Left lung (tissue), 10 donors: ENCODE results near the gene SMAD2. TPM values are rescaled to one million over a fixed set of nuclear protein-coding genes. Genes with fewer than 3 reads are reported as not detected.

Experiments
- ATAC-seq: fragments of 200-7000 bp; cut with Tn5 transposase; one replicate; pipeline ENCODE4 v1.9.1; 2020; ENCODE audit warnings: moderate library complexity
- DNase-seq, 4 donors: peaks; one replicate each; pipeline ENCODE4 v3.0.0-alpha.2; 2013 to 2020
- H3K27ac ChIP-seq, 2 donors: fragments of 200-600 bp; sonication (generic) in 1 of 2; one replicate each; pipeline versions ENCODE4 v1.5.0 to v1.8.0; 2020 to 2021
- H3K27me3 ChIP-seq, 2 donors: fragments of 200-600 bp; sonication (generic) in 1 of 2; one replicate each; pipeline versions ENCODE4 v1.5.0 to v1.8.0; 2020 to 2021
- H3K36me3 ChIP-seq, 2 donors: fragments of 200-600 bp; sonication (generic) in 1 of 2; one replicate each; pipeline versions ENCODE4 v1.5.0 to v1.8.0; 2020 to 2021
- H3K4me1 ChIP-seq, 2 donors: fragments of 200-600 bp; one replicate each; pipeline ENCODE4 v1.8.0; 2021
- H3K4me3 ChIP-seq, 2 donors: fragments of 200-600 bp; sonication (generic) in 1 of 2; one replicate each; pipeline versions ENCODE4 v1.5.0 to v1.8.0; 2020 to 2021; ENCODE audit warnings: mild to moderate bottlenecking in 1 of 2
- H3K9me3 ChIP-seq, 2 donors: fragments of 200-600 bp; sonication (generic) in 1 of 2; one replicate each; pipeline versions ENCODE4 v1.5.0 to v1.8.0; 2020 to 2021
- intact Hi-C, 2 donors: fragments of 100-400 bp; cut with DNase I; formaldehyde crosslinking; loops; one replicate each; pipeline versions ENCODE4 v1.11.2 to v1.14.2; 2022
- polyA plus RNA-seq, 6 donors: library from polyadenylated mRNA; unstranded; fragments of 120-200 nt; gene quantifications; one replicate each; pipeline ENCODE4 v1.2.1, GENCODE V29; 2013; ENCODE audit not compliant: insufficient read length in 6 of 6
- total RNA-seq, 2 donors: library from RNA; stranded (reverse); fragmentation: NEBNext Ultra II Directional; extraction: Animal tissue kit (Norgen Biotek cat#: 25700); gene quantifications; one replicate each; pipeline ENCODE4 v1.2.1, GENCODE V29; 2021
- TF ChIP-seq, protein P1 (sequence below), 2 donors: fragments of 200-600 bp; sonication (generic) in 1 of 2; IDR thresholded peaks; one replicate each; pipeline versions ENCODE4 v1.5.0 to v1.8.0; 2021; ENCODE audit warnings: antibody characterized with exemption in 2 of 2
- donor health status: DM: no; HTN: yes; CAD: no.
- donor health status: DM: no; HTN: no; CAD: no.

The SMAD2 gene
- total and polyA plus RNA-seq, 8 donors, result 75.9 to 143 (median 85.9) TPM

DNA sequence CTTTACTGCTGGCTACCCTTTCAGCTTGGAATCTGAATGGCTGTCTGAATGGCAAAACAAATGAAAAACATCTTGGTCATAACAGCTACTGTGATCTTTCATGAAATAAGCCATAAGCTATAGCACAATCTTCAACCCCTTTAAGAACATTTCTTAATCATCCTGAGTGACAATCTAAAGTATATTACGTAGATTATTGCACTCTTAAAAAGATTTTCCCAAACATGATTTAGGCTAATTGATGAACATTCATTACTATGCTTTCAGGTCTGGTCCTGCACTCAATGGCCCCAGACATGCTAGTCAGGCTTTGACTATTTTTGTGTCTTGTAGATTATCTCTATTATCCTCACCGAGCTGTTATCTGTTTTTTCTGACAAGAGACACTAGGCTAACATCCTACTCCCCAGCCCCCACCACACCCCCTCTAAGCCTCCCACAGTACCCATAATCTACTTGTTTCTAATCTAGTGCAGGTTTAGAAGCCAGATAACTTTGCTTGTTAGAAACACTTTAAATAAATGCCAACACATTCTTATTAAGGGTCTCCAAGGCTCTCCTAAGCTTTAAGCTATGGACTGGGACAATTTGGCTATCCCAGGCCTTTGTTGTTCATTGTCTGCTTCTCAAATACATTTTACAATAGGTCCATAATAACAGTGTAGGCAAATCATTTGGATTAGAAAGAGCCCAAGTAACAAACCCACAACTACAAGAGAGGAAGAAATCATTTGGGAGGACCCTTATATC lies 4.2 kb downstream of the SMAD2 start:
- H3K9me3 ChIP-seq, result no peaks in the 10 kb centered on the region
- H3K36me3 ChIP-seq, result no peaks in the 10 kb centered on the region
- H3K27ac ChIP-seq, result no peak overlapping the region
- TF ChIP-seq, protein P1, sequence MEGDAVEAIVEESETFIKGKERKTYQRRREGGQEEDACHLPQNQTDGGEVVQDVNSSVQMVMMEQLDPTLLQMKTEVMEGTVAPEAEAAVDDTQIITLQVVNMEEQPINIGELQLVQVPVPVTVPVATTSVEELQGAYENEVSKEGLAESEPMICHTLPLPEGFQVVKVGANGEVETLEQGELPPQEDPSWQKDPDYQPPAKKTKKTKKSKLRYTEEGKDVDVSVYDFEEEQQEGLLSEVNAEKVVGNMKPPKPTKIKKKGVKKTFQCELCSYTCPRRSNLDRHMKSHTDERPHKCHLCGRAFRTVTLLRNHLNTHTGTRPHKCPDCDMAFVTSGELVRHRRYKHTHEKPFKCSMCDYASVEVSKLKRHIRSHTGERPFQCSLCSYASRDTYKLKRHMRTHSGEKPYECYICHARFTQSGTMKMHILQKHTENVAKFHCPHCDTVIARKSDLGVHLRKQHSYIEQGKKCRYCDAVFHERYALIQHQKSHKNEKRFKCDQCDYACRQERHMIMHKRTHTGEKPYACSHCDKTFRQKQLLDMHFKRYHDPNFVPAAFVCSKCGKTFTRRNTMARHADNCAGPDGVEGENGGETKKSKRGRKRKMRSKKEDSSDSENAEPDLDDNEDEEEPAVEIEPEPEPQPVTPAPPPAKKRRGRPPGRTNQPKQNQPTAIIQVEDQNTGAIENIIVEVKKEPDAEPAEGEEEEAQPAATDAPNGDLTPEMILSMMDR (IDR thresholded peaks at IDR 0.05), result no peak
- H3K27me3 ChIP-seq, result no peaks in the 10 kb centered on the region
- peaks cover 10 to 47% of the 10 kb centered on the region in 2 donors for H3K4me1 ChIP-seq
- H3K4me3 ChIP-seq, result no peak overlapping the region
- intact Hi-C loops, result no loop called here
- DNase-seq (no peak), ATAC-seq (no peak)

DNA sequence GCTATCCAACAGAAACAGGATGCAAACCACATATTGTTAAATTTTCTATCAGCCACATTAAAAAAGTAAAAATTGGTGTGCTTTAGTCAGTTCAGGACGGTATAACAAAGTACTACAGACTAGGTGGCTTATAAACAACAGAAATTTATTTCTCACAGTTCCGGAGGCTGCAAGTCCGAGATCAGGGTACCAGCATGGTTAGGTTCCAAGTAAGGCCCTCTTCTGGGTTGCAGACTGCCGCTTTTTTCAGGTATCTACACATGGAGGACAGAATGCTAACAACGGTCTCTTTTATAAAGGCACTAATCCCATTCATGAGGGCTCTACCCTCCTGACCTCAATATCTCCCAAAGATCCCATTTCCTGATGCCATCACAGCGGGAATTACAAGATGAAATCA lies 10.5 kb downstream of the SMAD2 start:
- intact Hi-C loops, result no loop called here
- Histone ChIP-seq H3K9me3 (no peaks in the 10 kb centered on the region), H3K27ac (no peak overlapping the region), H3K36me3 (no peaks in the 10 kb centered on the region), H3K4me1 (peaks cover 0 to 26% of the 10 kb centered on the region in 2 donors), H3K4me3 (no peak overlapping the region), H3K27me3 (no peaks in the 10 kb centered on the region)
- ATAC-seq (no peak), DNase-seq (no peak)
- TF ChIP-seq, protein P1 (IDR thresholded peaks at IDR 0.05), result no peak

DNA sequence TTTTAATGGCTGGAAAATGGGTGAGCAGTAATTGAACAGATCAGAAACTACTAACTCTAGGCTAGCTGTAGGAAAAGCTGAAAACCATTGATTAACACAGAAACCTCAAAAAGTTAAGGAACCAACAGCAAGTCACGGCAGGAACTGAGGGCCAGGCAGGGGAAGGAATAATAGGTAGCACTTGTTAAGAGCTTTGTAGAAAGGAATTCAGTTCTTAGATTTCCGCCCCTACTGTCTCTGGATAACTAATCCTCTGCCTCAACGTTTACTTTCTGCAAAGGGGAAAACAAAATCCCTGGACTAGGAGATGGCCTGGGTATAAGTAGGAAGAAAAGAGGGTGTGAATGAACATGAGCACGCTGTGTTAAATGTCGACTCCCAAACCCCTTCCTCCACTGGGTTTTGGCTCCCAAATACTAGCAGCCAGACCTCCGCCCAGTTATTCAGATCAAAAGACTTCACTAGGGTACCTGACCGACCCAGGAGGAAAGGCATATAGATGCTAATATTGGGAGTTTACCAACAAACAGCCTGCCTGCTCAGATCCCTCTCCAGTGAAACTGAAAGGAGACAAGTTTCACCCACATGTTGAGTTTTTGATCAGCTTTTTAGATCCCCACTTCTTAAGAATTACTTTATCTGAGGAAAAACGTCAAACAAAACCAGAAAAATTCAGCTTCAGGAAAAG lies 12.4 kb downstream of the SMAD2 start:
- H3K4me3 ChIP-seq, result no peak overlapping the region
- no peak for ATAC-seq
- intact Hi-C loops, result no loop called here
- no peak overlapping the region for H3K27ac ChIP-seq
- H3K27me3 ChIP-seq, result no peaks in the 10 kb centered on the region
- no peaks in the 10 kb centered on the region for H3K9me3 ChIP-seq
- DNase-seq, result no peak
- H3K4me1 ChIP-seq, result peaks cover 0 to 36% of the 10 kb centered on the region in 2 donors
- TF ChIP-seq, protein P1 (IDR thresholded peaks at IDR 0.05), result no peak
- H3K36me3 ChIP-seq, result no peaks in the 10 kb centered on the region

DNA sequence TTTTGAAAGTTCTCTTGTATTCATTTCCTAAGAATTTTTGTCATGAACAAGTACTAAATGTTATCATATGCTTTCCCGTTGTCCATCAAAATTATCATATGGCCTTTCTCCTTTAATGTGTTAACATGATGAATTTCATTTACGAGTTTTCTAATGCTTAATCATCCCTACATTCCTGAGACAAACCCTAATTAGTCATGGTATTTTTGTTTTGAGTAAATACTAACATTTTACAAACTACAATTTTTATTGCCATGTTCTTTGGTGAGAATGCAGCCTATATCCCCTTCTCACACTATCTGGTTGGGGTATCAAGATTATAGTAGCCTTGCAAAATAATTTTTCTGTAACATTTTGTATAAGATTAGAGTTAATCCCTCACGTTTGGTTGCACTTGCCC lies 14.5 kb downstream of the SMAD2 start:
- Histone ChIP-seq H3K4me1 (peaks cover 0 to 46% of the 10 kb centered on the region in 2 donors), H3K36me3 (peaks cover 0 to under 1% of the 10 kb centered on the region in 2 donors), H3K9me3 (no peaks in the 10 kb centered on the region), H3K27ac (no peak overlapping the region), H3K27me3 (no peaks in the 10 kb centered on the region), H3K4me3 (no peak overlapping the region)
- intact Hi-C loops, result no loop called here
- ATAC-seq (no peak), DNase-seq (no peak)
- TF ChIP-seq, protein P1 (IDR thresholded peaks at IDR 0.05), result no peak

DNA sequence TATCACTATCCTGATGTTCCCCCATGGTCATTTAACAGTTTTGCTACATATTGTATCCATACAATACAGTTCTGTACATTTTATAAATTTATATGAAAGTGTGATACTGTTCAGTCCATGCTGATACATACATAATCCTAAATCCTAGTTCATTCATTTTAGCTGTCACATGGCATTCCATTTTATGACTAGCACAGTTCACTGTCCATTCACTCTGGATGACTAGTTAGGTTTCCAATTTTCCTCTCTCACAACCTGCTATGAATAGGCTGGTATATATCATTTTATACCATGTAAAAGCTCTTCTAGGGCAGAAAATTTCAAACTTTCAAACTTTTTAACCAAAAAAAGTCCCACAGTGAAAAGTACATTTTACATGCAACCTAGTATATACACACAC lies 15.2 kb downstream of the SMAD2 start:
- Histone ChIP-seq H3K27me3 (no peaks in the 10 kb centered on the region), H3K4me3 (no peak overlapping the region), H3K9me3 (no peaks in the 10 kb centered on the region), H3K4me1 (peaks cover 0 to 46% of the 10 kb centered on the region in 2 donors), H3K27ac (no peak overlapping the region), H3K36me3 (peaks cover 0 to 5% of the 10 kb centered on the region in 2 donors)
- ATAC-seq (no peak), DNase-seq (no peak)
- TF ChIP-seq, protein P1 (IDR thresholded peaks at IDR 0.05), result no peak
- intact Hi-C loops, result no loop called here
